CD4-positive, CD25-positive, alpha-beta regulatory T cell (primary cell): ENCODE measurements around the gene CAB39L. TPM values are rescaled to one million over a fixed set of nuclear protein-coding genes. Genes with fewer than 3 reads are reported as not detected.

Experiments used
- ATAC-seq, 2 donors: fragments of 150-1000 bp; cut with Tn5 transposase; one replicate each; pipeline ENCODE4 v1.10.0; 2021; ENCODE audit warnings: low read depth in 2 of 2, moderate number of reproducible peaks in 2 of 2, moderate library complexity in 1 of 2
- DNase-seq, 3 donors: peaks; one replicate each; pipeline versions ENCODE4 v3.0.0 to v3.0.0-alpha.2; 2012 to 2022; ENCODE audit warnings: mixed read lengths in 1 of 3
- H3K27ac ChIP-seq: one replicate; pipeline ENCODE4 v1.7.0; 2013; ENCODE audit warnings: mild to moderate bottlenecking, low read length; ENCODE audit not compliant: insufficient read depth, poor library complexity, severe bottlenecking
- H3K27me3 ChIP-seq: one replicate; pipeline ENCODE4 v1.7.0; 2013; ENCODE audit warnings: low read length; ENCODE audit not compliant: control insufficient read depth, insufficient read depth
- H3K36me3 ChIP-seq: one replicate; pipeline ENCODE4 v1.7.0; 2013; ENCODE audit warnings: mild to moderate bottlenecking, low read length, moderate library complexity; ENCODE audit not compliant: control insufficient read depth, insufficient read depth
- H3K4me1 ChIP-seq: 2 replicates; pipeline ENCODE4 v1.7.0; 2013; ENCODE audit warnings: mild to moderate bottlenecking, low read length; ENCODE audit not compliant: insufficient read depth, control insufficient read depth, poor library complexity, severe bottlenecking
- H3K4me3 ChIP-seq: one replicate; pipeline ENCODE4 v1.7.0; 2013; ENCODE audit warnings: low read depth, mild to moderate bottlenecking, low read length, moderate library complexity
- H3K9me3 ChIP-seq, 2 experiments: 1 replicate in 1 of 2; 2 replicates in 1 of 2; pipeline ENCODE4 v1.7.0; 2013; ENCODE audit warnings: low read length in 2 of 2, mild to moderate bottlenecking in 1 of 2, moderate library complexity in 1 of 2; ENCODE audit not compliant: control insufficient read depth in 2 of 2
- H3K27ac Mint-ChIP-seq, 3 donors: one replicate each; pipeline ENCODE4 v1.8.0; 2020 to 2022; ENCODE audit warnings: mild to moderate bottlenecking in 3 of 3, mixed read lengths in 3 of 3, moderate library complexity in 2 of 3
- H3K27me3 Mint-ChIP-seq: one replicate; pipeline ENCODE4 v1.8.0; 2022; ENCODE audit warnings: mild to moderate bottlenecking, mixed read lengths
- H3K36me3 Mint-ChIP-seq: one replicate; pipeline ENCODE4 v1.8.0; 2020; ENCODE audit warnings: mixed read lengths
- H3K4me1 Mint-ChIP-seq, 4 donors: one replicate each; pipeline ENCODE4 v1.8.0; 2020 to 2022; ENCODE audit warnings: mixed read lengths in 4 of 4, mild to moderate bottlenecking in 1 of 4
- H3K4me3 Mint-ChIP-seq, 4 donors: one replicate each; pipeline ENCODE4 v1.8.0; 2020 to 2022; ENCODE audit warnings: mild to moderate bottlenecking in 4 of 4, mixed read lengths in 4 of 4, moderate library complexity in 3 of 4
- H3K9me3 Mint-ChIP-seq, 7 donors: one replicate each; pipeline ENCODE4 v1.8.0; 2020 to 2022; ENCODE audit warnings: mixed read lengths in 7 of 7, mild to moderate bottlenecking in 3 of 7, moderate library complexity in 2 of 7
- polyA plus RNA-seq, 4 donors: library from polyadenylated mRNA; unstranded; fragments of 300-500 nt; fragmentation: Illumina TruSeq; gene quantifications; one replicate each; pipeline ENCODE4 v1.2.3, GENCODE V29; 2021
- total RNA-seq: library from RNA; stranded (reverse); gene quantifications from one replicate; pipeline ENCODE4 v1.2.3, GENCODE V29; 2022

CAB39L gene
- total and polyA plus RNA-seq, 5 donors from 2014 or later, result 3.0 to 13.9 (median 7.3) TPM

DNA sequence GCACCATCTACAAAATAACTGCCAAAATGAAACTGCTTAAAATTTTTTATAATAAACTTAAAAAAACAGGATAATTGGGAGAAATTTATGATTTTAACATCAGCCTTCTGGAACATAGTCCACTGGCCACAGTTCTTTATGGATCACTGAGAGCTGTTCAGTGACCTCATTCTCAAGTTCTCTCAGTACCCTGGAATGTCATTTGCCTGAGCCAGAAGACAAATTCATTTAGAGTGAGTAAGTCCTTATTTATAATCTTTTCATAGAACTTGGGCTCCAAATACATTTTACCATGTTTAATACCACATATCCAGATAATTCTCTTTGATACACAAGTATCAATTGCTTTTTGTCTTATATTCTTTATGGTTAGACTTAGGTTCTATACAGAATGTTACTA, 87.6 kb downstream of the CAB39L start:
- no peak overlapping the region for H3K27ac ChIP-seq
- H3K9me3 ChIP-seq, result no peaks in the 10 kb centered on the region
- peaks cover 7% of the 10 kb centered on the region for H3K36me3 ChIP-seq
- no peak overlapping the region for H3K4me3 ChIP-seq
- no peaks in the 10 kb centered on the region for H3K4me1 ChIP-seq
- no peaks in the 10 kb centered on the region for H3K9me3 Mint-ChIP-seq
- peaks cover 11% of the 10 kb centered on the region for H3K36me3 Mint-ChIP-seq
- no peak overlapping the region for H3K27ac Mint-ChIP-seq
- DNase-seq (no peak), ATAC-seq (no peak)
- no peak overlapping the region for H3K4me3 Mint-ChIP-seq
- no peaks in the 10 kb centered on the region for H3K27me3 ChIP-seq
- no peaks in the 10 kb centered on the region for H3K27me3 Mint-ChIP-seq
- peaks cover 0 to 2% (median 0%) of the 10 kb centered on the region in 4 donors for H3K4me1 Mint-ChIP-seq

DNA sequence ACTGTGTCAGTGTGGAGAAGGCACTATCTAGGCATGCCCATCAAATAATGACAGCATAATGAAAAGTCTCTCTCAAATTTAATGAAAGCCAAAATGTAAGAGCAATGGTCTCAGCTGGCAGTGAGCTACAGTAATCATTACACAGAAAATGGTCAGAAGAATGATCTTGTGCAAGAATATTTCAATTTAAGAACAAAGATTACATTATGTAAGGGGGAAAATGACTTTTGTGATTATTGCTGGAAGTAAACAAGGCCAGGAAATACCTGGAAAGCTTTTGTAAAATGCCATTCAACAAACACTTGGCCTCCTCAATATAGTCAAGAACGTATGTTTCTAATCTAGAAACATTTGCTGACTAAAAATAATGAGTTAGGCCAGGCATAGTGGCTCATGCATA, 89.1 kb downstream of the CAB39L start:
- Mint-ChIP-seq H3K27me3 (no peaks in the 10 kb centered on the region), H3K4me1 (peaks cover 0 to 3% (median under 1%) of the 10 kb centered on the region in 4 donors), H3K4me3 (no peak overlapping the region), H3K27ac (no peak overlapping the region), H3K9me3 (no peaks in the 10 kb centered on the region), H3K36me3 (peaks cover 13% of the 10 kb centered on the region)
- Histone ChIP-seq H3K36me3 (peaks cover 7% of the 10 kb centered on the region), H3K4me1 (no peaks in the 10 kb centered on the region), H3K4me3 (no peak overlapping the region), H3K9me3 (no peaks in the 10 kb centered on the region), H3K27me3 (no peaks in the 10 kb centered on the region), H3K27ac (no peak overlapping the region)
- DNase-seq (no peak), ATAC-seq (no peak)

DNA sequence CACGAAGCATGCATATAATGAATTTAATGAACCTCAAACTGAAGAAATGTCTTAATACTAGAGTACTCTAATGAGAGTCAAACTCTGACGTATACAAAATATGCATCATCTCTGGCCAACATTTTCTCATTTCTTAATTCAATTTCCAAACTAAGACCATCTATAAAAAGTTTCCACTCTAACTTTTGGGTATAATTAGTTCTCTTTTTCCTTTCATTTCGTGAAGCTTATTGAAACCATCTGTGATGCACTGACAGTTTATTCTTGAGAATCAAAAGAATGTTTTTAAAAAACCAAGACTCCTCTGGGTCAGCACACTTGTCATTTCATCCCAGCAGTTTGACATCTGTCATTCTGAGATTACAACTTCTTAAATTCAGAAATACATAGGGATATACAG, 90.0 kb downstream of the CAB39L start:
- Mint-ChIP-seq H3K27ac (no peak overlapping the region), H3K9me3 (no peaks in the 10 kb centered on the region), H3K4me1 (peaks cover 0 to 3% (median under 1%) of the 10 kb centered on the region in 4 donors), H3K4me3 (no peak overlapping the region), H3K36me3 (peaks cover 13% of the 10 kb centered on the region), H3K27me3 (no peaks in the 10 kb centered on the region)
- H3K36me3 ChIP-seq, result peaks cover under 1% of the 10 kb centered on the region
- no peaks in the 10 kb centered on the region for H3K4me1 ChIP-seq
- DNase-seq (no peak), ATAC-seq (no peak)
- H3K27ac ChIP-seq, result no peak overlapping the region
- H3K27me3 ChIP-seq, result no peaks in the 10 kb centered on the region
- H3K9me3 ChIP-seq, result no peaks in the 10 kb centered on the region
- no peak overlapping the region for H3K4me3 ChIP-seq

DNA sequence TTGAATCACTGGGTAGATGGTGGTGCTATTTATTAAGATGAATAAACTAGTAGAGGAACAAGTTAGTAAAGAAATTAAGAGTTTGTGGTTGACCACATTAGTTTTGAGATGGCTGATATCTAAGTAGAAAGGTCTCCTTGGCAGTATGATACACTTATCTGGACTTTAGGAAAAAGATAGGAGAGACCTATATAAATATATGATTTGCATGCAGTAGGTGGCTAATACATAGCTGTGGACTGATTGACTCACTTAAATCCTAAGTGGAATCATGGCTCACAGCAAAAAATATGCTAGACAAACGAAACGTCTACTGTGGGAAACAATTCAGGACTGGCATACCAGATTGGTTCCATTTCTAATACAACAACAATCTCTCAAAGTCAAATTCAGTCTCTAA, 92.0 kb downstream of the CAB39L start:
- H3K9me3 Mint-ChIP-seq, result no peaks in the 10 kb centered on the region
- no peaks in the 10 kb centered on the region for H3K9me3 ChIP-seq
- H3K27me3 ChIP-seq, result no peaks in the 10 kb centered on the region
- H3K27ac Mint-ChIP-seq, result no peak overlapping the region
- no peaks in the 10 kb centered on the region for H3K27me3 Mint-ChIP-seq
- H3K4me1 Mint-ChIP-seq, result peaks cover 0 to 3% (median under 1%) of the 10 kb centered on the region in 4 donors
- no peak overlapping the region for H3K4me3 Mint-ChIP-seq
- no peaks in the 10 kb centered on the region for H3K4me1 ChIP-seq
- ATAC-seq, result no peak
- no peak overlapping the region for H3K4me3 ChIP-seq
- DNase-seq, result no peak
- peaks cover 18% of the 10 kb centered on the region for H3K36me3 Mint-ChIP-seq
- H3K27ac ChIP-seq, result no peak overlapping the region
- H3K36me3 ChIP-seq, result no peaks in the 10 kb centered on the region

DNA sequence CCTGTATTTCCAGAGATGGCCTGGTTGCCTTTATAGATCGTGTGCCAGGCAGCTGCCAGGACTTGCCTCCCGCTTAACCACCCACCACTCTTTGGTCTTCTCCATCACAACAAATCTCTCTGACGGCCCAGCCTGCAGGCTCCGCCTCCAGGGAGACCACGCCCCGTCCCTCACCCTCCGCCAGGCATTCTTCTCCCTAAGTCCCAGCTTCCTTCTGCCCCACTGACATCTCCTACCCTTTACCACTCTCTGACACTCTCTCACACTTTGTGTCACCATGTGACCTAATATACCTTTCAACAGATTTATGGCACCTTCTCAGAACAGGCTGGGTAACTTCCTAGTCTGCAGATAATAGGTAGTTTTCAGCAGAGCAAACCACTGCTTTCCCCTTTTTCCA, 95.1 kb downstream of the CAB39L start:
- H3K36me3 Mint-ChIP-seq, result peaks cover 21% of the 10 kb centered on the region
- Histone ChIP-seq H3K27ac (no peak overlapping the region), H3K27me3 (no peaks in the 10 kb centered on the region), H3K9me3 (no peaks in the 10 kb centered on the region), H3K4me1 (no peaks in the 10 kb centered on the region), H3K4me3 (no peak overlapping the region), H3K36me3 (no peaks in the 10 kb centered on the region)
- H3K4me1 Mint-ChIP-seq, result peaks cover 0 to 7% (median under 1%) of the 10 kb centered on the region in 4 donors
- H3K9me3 Mint-ChIP-seq, result no peaks in the 10 kb centered on the region
- no peak for ATAC-seq
- H3K27me3 Mint-ChIP-seq, result no peaks in the 10 kb centered on the region
- DNase-seq, result no peak
- H3K4me3 Mint-ChIP-seq, result no peak overlapping the region
- H3K27ac Mint-ChIP-seq, result no peak overlapping the region

DNA sequence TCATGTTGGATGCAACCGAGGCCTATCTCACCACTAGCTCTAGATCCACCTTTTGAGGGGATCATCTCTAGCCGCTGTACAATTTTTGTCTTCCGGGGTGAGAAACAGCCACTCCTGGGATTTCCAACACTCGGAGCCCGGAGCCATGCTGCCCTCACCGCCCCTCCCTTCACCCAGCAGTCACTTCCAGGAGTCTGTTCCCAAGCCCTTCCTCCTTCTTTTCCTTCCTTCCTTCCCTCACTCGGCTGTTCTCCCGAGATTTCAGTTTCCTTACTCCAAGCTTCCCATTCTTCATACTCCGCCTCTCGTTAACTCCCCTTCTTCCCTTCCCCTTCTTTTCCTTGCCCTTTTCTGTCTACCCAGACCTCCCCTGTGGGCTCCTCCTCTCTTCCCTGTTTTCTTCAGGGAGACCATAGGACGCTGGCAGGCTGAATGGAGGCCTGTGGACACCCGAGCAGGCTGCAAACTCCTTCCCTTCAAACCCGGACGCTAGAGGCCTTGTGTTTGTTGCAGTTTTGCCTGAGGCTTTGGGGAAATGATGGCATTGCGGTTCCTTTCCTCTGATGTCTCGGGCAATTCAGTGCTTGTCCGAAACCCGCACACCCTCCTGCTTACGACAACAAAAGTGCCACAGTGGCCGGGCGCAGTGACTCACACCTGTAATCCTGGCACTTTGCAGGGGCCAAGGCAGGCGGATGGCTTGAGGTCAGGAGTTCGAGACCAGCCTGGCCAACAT, 96.0 kb downstream of the CAB39L start:
- H3K27me3 Mint-ChIP-seq, result no peaks in the 10 kb centered on the region
- H3K9me3 ChIP-seq, result no peaks in the 10 kb centered on the region
- no peaks in the 10 kb centered on the region for H3K9me3 Mint-ChIP-seq
- H3K4me1 ChIP-seq, result no peaks in the 10 kb centered on the region
- no peak for DNase-seq
- no peaks in the 10 kb centered on the region for H3K27me3 ChIP-seq
- H3K36me3 Mint-ChIP-seq, result peaks cover 27% of the 10 kb centered on the region
- no peak overlapping the region for H3K27ac ChIP-seq
- peaks cover 0 to 13% (median 6%) of the 10 kb centered on the region in 4 donors for H3K4me1 Mint-ChIP-seq
- no peak overlapping the region for H3K27ac Mint-ChIP-seq
- no peak for ATAC-seq
- no peaks in the 10 kb centered on the region for H3K36me3 ChIP-seq
- no peak overlapping the region for H3K4me3 ChIP-seq
- no peak overlapping the region for H3K4me3 Mint-ChIP-seq

DNA sequence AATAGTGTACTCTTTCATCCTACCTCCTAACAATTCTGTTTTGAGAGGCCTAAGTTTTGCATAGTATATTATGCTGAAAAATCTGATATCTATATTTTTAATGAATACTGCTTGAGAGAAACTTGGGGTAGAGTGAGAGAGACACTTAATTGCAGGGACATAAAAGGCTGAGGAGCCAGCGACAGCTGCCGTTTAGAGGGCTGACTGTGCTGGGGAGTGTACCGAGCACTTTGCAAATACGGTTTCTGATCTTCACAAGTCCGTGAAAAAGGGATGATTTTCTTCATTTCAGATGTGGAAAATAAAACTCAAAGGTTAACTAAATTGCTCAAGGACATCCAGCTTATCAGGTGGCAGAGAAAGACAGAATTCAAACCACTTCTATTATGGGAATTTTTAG, 97.4 kb downstream of the CAB39L start:
- Histone ChIP-seq H3K4me3 (no peak overlapping the region), H3K9me3 (no peaks in the 10 kb centered on the region), H3K27ac (no peak overlapping the region), H3K4me1 (no peaks in the 10 kb centered on the region), H3K27me3 (no peaks in the 10 kb centered on the region), H3K36me3 (no peaks in the 10 kb centered on the region)
- no peaks in the 10 kb centered on the region for H3K27me3 Mint-ChIP-seq
- no peak overlapping the region for H3K4me3 Mint-ChIP-seq
- peaks cover 0 to 13% (median 6%) of the 10 kb centered on the region in 4 donors for H3K4me1 Mint-ChIP-seq
- peaks cover 27% of the 10 kb centered on the region for H3K36me3 Mint-ChIP-seq
- H3K9me3 Mint-ChIP-seq, result no peaks in the 10 kb centered on the region
- H3K27ac Mint-ChIP-seq, result peak overlapping the region in 2 of 3 donors; percentile 17
- no peak for ATAC-seq
- no peak for DNase-seq

DNA sequence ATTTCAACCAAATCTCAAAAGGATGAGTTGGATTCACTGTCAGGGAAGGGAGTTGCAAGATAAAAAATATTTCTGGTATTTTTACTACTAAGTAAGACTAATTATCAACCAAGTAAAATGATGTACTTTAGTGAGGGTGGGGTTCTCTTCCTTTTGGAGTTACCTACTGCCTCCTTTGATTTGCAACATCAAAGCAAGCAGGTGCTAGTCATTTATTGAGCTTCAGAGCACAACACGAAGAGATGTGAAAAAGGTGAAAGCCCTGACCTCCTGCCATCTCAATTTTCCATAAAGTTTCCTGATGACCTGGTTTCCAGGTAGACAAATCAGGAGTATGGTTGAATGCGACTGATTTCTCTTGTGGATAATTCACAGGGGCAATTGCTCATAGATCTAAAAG, 100.1 kb downstream of the CAB39L start:
- ATAC-seq, result no peak
- no peaks in the 10 kb centered on the region for H3K27me3 ChIP-seq
- no peak for DNase-seq
- no peaks in the 10 kb centered on the region for H3K4me1 ChIP-seq
- peaks cover 0 to 10% (median 5%) of the 10 kb centered on the region in 4 donors for H3K4me1 Mint-ChIP-seq
- H3K4me3 ChIP-seq, result no peak overlapping the region
- no peaks in the 10 kb centered on the region for H3K27me3 Mint-ChIP-seq
- H3K9me3 Mint-ChIP-seq, result no peaks in the 10 kb centered on the region
- no peaks in the 10 kb centered on the region for H3K9me3 ChIP-seq
- H3K4me3 Mint-ChIP-seq, result no peak overlapping the region
- no peaks in the 10 kb centered on the region for H3K36me3 ChIP-seq
- peaks cover 21% of the 10 kb centered on the region for H3K36me3 Mint-ChIP-seq
- no peak overlapping the region for H3K27ac ChIP-seq
- peak overlapping the region in 1 of 3 donors; percentile 45 for H3K27ac Mint-ChIP-seq
